Nephron (organoid): ENCODE measurements around the gene RXYLT1.

ENCODE experiments used
- H3K27ac Mint-ChIP-seq, 3 experiments: 2 replicates each; pipeline ENCODE4 v1.8.0; 2020; ENCODE audit warnings: mixed read lengths in 3 of 3, mild to moderate bottlenecking in 2 of 3, moderate library complexity in 1 of 3
- H3K27me3 Mint-ChIP-seq: 2 replicates; pipeline ENCODE4 v1.8.0; 2021; ENCODE audit warnings: low read depth, mild to moderate bottlenecking, moderate library complexity, mixed read lengths
- H3K36me3 Mint-ChIP-seq: 2 replicates; pipeline ENCODE4 v1.8.0; 2020; ENCODE audit warnings: low read depth, mixed read lengths
- H3K4me1 Mint-ChIP-seq: 2 replicates; pipeline ENCODE4 v1.8.0; 2020; ENCODE audit warnings: mixed read lengths
- H3K4me3 Mint-ChIP-seq, 3 experiments: 2 replicates each; pipeline ENCODE4 v1.8.0; 2020; ENCODE audit warnings: mild to moderate bottlenecking in 3 of 3, mixed read lengths in 3 of 3, moderate library complexity in 2 of 3
- H3K9me3 Mint-ChIP-seq: 2 replicates; pipeline ENCODE4 v1.8.0; 2020; ENCODE audit warnings: mixed read lengths
- TF ChIP-seq, protein P1 (sequence below), 3 experiments: fragments of 200-600 bp; sonication (generic); IDR thresholded peaks; one replicate each; pipeline ENCODE4 v1.5.0; 2021; ENCODE audit warnings: antibody characterized with exemption in 3 of 3; ENCODE audit not compliant: unreplicated experiment in 3 of 3

The RXYLT1 gene

DNA sequence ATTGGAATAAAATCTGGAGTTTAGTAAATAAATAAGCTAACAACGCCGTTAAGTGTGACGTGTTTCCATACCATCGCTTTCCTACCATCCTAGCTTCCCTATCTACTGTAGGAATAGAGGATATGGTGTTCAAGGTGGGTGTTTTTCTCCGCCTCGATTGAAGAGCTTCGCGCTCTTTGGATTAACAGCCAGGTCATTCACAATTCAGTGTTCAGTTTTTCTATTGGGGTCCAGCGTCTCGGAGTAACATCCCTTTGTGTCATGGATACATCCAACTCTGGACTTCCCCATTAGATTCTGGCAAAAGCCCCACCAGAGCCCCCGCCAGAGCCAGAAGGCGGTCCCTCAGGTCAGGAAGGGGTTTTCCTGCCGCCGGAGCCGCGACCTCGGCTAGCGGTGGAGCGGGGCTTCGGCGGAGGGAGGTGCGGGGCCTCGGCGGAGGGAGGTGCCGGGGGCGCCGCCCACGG is 63.6 kb downstream of the RXYLT1 start:
- Mint-ChIP-seq H3K4me1 (peaks cover 22% of the 10 kb centered on the region), H3K27me3 (peaks cover 4% of the 10 kb centered on the region), H3K27ac (peak overlapping the region; percentile 79 to 86 (median 83)), H3K4me3 (peak overlapping the region; percentile 81 to 89 (median 81)), H3K9me3 (no peaks in the 10 kb centered on the region), H3K36me3 (no peaks in the 10 kb centered on the region)
- TF ChIP-seq, protein P1, sequence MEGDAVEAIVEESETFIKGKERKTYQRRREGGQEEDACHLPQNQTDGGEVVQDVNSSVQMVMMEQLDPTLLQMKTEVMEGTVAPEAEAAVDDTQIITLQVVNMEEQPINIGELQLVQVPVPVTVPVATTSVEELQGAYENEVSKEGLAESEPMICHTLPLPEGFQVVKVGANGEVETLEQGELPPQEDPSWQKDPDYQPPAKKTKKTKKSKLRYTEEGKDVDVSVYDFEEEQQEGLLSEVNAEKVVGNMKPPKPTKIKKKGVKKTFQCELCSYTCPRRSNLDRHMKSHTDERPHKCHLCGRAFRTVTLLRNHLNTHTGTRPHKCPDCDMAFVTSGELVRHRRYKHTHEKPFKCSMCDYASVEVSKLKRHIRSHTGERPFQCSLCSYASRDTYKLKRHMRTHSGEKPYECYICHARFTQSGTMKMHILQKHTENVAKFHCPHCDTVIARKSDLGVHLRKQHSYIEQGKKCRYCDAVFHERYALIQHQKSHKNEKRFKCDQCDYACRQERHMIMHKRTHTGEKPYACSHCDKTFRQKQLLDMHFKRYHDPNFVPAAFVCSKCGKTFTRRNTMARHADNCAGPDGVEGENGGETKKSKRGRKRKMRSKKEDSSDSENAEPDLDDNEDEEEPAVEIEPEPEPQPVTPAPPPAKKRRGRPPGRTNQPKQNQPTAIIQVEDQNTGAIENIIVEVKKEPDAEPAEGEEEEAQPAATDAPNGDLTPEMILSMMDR (IDR thresholded peaks at IDR 0.05; ENCODE audit: unreplicated experiment in 3 of 3) = no peak

DNA sequence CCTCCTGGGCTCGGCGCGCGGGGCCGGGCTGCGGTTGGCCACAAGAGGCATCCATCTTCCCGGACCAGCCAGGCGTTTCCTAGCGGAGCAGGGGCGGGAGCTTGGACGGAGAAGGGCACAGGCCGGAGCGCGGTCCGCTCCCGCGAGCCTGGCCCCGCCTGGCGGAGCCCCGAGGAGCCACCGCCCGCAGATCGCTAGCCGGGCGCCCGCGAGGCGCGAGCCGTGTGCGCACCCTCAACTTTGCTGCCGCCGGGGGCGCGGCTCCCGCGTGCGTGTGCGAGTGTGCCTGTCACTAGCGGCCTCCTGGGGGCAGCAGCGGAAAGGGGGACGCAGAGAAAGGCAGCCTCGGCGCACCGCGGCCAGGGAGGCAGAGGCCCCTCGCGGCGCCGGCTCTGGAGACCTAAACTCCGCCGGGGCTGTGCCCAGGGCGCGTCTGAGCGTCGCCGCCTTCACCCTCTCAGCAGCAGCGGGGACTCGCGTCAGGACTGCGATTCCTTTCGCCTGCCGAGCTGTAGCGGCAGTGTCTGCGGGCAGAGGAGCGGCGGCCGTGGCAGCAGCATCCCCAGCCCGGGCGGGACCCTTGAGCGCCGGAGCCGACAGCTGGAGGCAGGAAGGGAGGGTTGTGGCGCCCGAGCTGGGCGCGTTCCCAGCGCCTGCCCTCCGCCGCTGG is 64.1 kb downstream of the RXYLT1 start:
- H3K27me3 Mint-ChIP-seq = peaks cover 3% of the 10 kb centered on the region
- H3K4me3 Mint-ChIP-seq = peak overlapping the region; percentile 81 to 89 (median 81)
- no peaks in the 10 kb centered on the region for H3K9me3 Mint-ChIP-seq
- peak overlapping the region in 2 of 3 experiments; percentile 65 to 92 for H3K27ac Mint-ChIP-seq
- H3K36me3 Mint-ChIP-seq = no peaks in the 10 kb centered on the region
- H3K4me1 Mint-ChIP-seq = peaks cover 28% of the 10 kb centered on the region
- TF ChIP-seq, protein P1 (IDR thresholded peaks at IDR 0.05; ENCODE audit: unreplicated experiment in 3 of 3) = peak; percentile 93 to 97 (median 95)

DNA sequence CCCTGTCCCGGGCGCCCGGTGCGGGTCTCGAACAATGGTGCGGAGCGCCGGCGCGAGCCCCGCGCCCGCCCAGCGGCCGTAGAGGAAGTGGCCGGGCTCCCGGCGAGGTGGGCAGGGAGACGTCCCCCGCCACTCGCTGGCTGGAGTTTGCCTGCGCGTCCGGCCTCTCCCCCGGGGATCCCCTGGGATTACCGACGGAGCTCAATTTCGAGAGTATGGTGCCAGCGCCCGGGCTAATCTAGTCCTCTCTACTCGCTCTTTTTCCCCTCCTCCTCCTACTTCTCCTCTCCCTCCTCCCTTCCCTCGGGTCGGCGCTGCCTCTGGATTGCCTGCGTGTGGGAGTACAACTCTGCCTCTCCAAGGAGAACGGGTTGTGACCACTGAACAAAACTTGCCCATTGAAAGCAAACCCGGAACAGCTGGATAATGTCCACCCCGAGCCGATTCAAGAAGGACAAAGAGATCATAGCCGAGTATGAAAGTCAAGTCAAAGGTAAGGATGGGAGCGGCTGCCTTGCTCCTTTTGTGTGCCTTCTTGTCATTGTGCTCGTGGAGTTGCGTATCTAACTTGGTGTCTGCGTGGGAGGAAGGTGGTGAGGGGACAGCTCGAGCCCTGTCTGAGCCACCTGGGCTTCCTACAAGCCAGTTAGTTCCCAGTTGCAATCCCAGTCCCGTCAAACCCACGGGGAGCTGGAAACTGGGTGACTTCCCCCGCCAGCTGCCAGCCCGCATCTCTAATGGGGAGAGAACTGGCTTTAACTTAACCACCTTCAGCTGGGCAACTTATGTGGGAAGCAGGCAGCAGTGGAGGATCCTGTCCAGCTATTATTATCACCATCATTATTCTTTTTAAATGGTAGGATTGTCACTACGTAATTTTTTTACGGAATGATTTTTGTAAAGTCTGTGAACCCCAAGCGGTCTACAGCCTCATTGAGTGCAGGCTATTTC is 65.0 kb downstream of the RXYLT1 start, which contains the start of gene SRGAP1:
Gene SRGAP1 (plus strand): TSS at position 310 of the 951 bp plus-strand sequence. CDS start 117 bp downstream, at position 427.
- no peaks in the 10 kb centered on the region for H3K9me3 Mint-ChIP-seq
- peak within 1 kb of the TSS; percentile 99 to 100 (median 99) for H3K4me3 Mint-ChIP-seq
- H3K27ac Mint-ChIP-seq = peak within 1 kb of the TSS; percentile 92 to 98 (median 94)
- no peaks in the 10 kb centered on the region for H3K27me3 Mint-ChIP-seq
- H3K36me3 Mint-ChIP-seq = peaks cover 1% of the 10 kb centered on the region
- peaks cover 36% of the 10 kb centered on the region for H3K4me1 Mint-ChIP-seq
- TF ChIP-seq, protein P1 (IDR thresholded peaks at IDR 0.05; ENCODE audit: unreplicated experiment in 3 of 3) = no peak

DNA sequence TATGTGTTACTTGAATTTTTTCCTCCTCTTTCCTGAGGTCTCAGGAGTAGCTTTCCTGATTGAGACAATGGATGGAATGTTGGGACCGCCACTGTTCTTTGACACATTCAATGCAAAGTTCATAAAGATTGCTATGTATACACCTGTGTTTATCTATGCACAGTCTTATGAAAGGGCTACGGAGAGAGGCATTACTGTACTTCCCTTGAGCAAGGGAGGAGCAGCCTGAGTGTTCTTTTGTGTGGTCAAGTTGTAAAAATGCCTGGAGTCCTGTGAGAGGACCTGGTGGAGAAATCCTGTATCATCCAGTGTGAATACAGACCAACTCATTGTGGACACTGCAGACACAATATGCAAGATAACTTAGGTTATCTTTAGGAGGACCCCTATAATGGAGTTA is 66.0 kb downstream of the RXYLT1 start:
- TF ChIP-seq, protein P1 (IDR thresholded peaks at IDR 0.05; ENCODE audit: unreplicated experiment in 3 of 3) = no peak
- H3K4me3 Mint-ChIP-seq = peak overlapping the region; percentile 99 to 100 (median 99)
- H3K36me3 Mint-ChIP-seq = peaks cover 5% of the 10 kb centered on the region
- H3K27ac Mint-ChIP-seq = peak overlapping the region; percentile 92 to 98 (median 94)
- peaks cover 40% of the 10 kb centered on the region for H3K4me1 Mint-ChIP-seq
- no peaks in the 10 kb centered on the region for H3K27me3 Mint-ChIP-seq
- no peaks in the 10 kb centered on the region for H3K9me3 Mint-ChIP-seq

DNA sequence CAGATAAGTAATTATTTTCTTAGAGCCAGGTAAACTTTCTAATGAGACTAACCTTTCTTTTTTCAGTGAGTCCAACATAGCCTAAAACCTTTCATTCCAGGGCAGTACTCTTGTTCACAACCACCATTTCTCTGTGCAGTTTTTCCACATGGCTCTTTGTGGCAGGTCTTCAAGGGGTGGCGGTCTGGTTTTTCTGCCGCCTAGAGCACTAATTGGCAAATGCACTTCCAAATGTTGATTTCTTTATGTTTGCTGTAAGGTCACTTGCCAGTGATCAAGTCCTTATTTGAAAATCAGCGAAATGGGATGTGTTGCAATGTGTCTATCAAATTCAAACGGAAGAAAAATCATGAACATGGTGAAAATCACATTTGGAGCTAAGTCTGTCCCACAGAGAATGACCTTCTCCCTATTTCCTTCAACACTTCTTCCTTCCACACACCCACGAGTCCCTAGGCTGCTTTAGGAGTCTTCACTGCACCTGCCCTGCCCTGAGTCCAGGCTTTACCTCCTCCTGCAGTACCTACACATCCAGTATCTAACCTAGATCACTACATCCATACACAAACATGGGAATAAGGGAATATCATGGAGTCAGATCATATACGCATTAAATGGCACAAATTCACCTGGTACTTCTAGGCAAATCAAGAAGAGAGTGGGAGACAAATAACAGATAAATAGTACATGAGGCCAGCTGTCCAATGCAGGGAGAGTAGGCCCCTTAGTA is 66.7 kb downstream of the RXYLT1 start:
- Mint-ChIP-seq H3K27ac (peak overlapping the region; percentile 92 to 98 (median 94)), H3K9me3 (no peaks in the 10 kb centered on the region), H3K27me3 (no peaks in the 10 kb centered on the region), H3K4me1 (peaks cover 40% of the 10 kb centered on the region), H3K36me3 (peaks cover 5% of the 10 kb centered on the region), H3K4me3 (peak overlapping the region; percentile 99 to 100 (median 99))
- TF ChIP-seq, protein P1 (IDR thresholded peaks at IDR 0.05; ENCODE audit: unreplicated experiment in 3 of 3) = peak in 1 of 3 experiments; percentile 15
